ENCODE measurements around the gene RAB26. TPM values are rescaled to one million over a fixed set of nuclear protein-coding genes. Genes with fewer than 3 reads are reported as not detected.
"Not testable (repeated sequence)": the region's sequence is repeated elsewhere in the genome, so short reads cannot be mapped to it uniquely, and the experiment has no call there.

Gene RAB26
- total and polyA plus RNA-seq, 4 donors = 1.9 to 3.9 (median 3.0) TPM

DNA sequence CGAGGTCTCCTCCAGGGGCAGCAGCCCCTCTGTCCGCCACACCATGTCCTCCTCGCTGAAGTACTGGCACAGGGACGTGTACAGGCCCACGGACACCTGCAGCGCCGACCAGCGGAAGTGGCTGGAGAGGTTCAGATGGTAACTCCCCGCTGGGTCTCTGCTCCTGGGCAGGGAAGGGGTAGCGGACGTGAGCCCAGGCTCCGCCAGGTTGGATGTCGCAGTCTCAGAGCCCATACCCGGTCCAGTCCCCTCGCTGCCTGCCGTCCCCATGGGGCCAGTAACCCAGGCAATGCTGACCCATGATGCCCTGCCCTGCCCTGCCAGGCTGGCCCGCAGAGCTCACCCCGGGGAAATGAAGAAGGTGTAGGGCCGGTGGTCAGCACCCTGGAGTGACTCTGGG lies 46.0 kb upstream of the RAB26 start:
- no peak for DNase-seq (ENCODE audit: low spot score)
- no peaks in the 10 kb centered on the region for H3K9me3 ChIP-seq (ENCODE audit: control insufficient read depth in 4 of 4, low read length in 3 of 4)
- no peak overlapping the region for H3K9ac ChIP-seq (ENCODE audit: low read depth in 1 of 2, low read length in 2 of 2)
- no peaks in the 10 kb centered on the region for H3K27me3 ChIP-seq (ENCODE audit: control insufficient read depth in 4 of 4, insufficient read depth in 4 of 4, low read length in 3 of 4)
- peaks cover 0 to 23% (median 11%) of the 10 kb centered on the region in 4 donors for H3K36me3 ChIP-seq (ENCODE audit: control insufficient read depth in 4 of 4, insufficient read depth in 3 of 4, low read depth in 1 of 4, low read length in 3 of 4)
- WGBS = 97% methylated on average over 19 of the region's 19 CpGs
- no peak overlapping the region for H3K27ac ChIP-seq (ENCODE audit: low read depth in 1 of 2, low read length in 2 of 2)
- TF ChIP-seq, protein P1, sequence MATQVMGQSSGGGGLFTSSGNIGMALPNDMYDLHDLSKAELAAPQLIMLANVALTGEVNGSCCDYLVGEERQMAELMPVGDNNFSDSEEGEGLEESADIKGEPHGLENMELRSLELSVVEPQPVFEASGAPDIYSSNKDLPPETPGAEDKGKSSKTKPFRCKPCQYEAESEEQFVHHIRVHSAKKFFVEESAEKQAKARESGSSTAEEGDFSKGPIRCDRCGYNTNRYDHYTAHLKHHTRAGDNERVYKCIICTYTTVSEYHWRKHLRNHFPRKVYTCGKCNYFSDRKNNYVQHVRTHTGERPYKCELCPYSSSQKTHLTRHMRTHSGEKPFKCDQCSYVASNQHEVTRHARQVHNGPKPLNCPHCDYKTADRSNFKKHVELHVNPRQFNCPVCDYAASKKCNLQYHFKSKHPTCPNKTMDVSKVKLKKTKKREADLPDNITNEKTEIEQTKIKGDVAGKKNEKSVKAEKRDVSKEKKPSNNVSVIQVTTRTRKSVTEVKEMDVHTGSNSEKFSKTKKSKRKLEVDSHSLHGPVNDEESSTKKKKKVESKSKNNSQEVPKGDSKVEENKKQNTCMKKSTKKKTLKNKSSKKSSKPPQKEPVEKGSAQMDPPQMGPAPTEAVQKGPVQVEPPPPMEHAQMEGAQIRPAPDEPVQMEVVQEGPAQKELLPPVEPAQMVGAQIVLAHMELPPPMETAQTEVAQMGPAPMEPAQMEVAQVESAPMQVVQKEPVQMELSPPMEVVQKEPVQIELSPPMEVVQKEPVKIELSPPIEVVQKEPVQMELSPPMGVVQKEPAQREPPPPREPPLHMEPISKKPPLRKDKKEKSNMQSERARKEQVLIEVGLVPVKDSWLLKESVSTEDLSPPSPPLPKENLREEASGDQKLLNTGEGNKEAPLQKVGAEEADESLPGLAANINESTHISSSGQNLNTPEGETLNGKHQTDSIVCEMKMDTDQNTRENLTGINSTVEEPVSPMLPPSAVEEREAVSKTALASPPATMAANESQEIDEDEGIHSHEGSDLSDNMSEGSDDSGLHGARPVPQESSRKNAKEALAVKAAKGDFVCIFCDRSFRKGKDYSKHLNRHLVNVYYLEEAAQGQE (IDR thresholded peaks at IDR 0.05) = no peak
- TF ChIP-seq SP1 (IDR thresholded peaks at IDR 0.05) (no peak), FOXA2 (IDR thresholded peaks at IDR 0.05) (no peak), RXRA (IDR thresholded peaks at IDR 0.05) (no peak), RAD21 (IDR thresholded peaks at IDR 0.05) (no peak), FOXA1 (IDR thresholded peaks at IDR 0.05) (no peak), EGR1 (IDR thresholded peaks at IDR 0.05; ENCODE audit: low read depth in 2 of 2) (no peak), TAF1 (conservative IDR thresholded peaks at IDR 0.05) (no peak), YY1 (IDR thresholded peaks at IDR 0.05) (no peak), NR2F2 (IDR thresholded peaks at IDR 0.05) (no peak), GABPA (IDR thresholded peaks at IDR 0.05 in 1 of 2, conservative IDR thresholded peaks at IDR 0.05 in 1 of 2) (no peak), HNF4G (IDR thresholded peaks at IDR 0.05) (no peak), JUND (IDR thresholded peaks at IDR 0.05) (no peak)
- TF ChIP-seq, protein P2, sequence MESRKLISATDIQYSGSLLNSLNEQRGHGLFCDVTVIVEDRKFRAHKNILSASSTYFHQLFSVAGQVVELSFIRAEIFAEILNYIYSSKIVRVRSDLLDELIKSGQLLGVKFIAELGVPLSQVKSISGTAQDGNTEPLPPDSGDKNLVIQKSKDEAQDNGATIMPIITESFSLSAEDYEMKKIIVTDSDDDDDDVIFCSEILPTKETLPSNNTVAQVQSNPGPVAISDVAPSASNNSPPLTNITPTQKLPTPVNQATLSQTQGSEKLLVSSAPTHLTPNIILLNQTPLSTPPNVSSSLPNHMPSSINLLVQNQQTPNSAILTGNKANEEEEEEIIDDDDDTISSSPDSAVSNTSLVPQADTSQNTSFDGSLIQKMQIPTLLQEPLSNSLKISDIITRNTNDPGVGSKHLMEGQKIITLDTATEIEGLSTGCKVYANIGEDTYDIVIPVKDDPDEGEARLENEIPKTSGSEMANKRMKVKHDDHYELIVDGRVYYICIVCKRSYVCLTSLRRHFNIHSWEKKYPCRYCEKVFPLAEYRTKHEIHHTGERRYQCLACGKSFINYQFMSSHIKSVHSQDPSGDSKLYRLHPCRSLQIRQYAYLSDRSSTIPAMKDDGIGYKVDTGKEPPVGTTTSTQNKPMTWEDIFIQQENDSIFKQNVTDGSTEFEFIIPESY (IDR thresholded peaks at IDR 0.05) = no peak
- TF ChIP-seq, protein P3, sequence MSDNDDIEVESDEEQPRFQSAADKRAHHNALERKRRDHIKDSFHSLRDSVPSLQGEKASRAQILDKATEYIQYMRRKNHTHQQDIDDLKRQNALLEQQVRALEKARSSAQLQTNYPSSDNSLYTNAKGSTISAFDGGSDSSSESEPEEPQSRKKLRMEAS (IDR thresholded peaks at IDR 0.05) = no peak
- H3K4me3 ChIP-seq (ENCODE audit: low read depth in 1 of 3, low read length in 3 of 3) = no peak overlapping the region
- H3K4me1 ChIP-seq (ENCODE audit: control insufficient read depth in 4 of 4, insufficient read depth in 4 of 4, low read length in 3 of 4) = no peaks in the 10 kb centered on the region

DNA sequence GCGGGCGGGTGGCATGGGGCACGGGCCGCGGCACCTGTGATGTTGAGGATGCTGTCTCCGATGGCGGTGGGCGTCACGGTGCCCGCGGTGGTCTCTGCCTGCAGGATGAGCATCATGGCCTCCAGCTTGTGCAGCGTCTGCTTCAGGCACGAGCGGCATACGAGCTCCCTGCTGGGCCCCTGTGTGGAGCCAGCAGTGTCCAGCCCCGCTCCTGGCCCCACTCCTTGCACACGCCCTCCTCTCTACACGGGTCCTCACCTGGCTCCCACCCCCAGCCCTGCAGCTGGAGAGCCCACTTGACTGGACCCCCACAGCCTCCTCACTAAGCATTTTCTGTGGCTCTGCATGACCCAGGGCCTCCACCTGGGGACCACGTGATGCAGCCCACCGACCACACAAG lies 44.0 kb upstream of the RAB26 start:
- H3K4me3 ChIP-seq (ENCODE audit: low read depth in 1 of 3, low read length in 3 of 3); H3K9me3 ChIP-seq (ENCODE audit: control insufficient read depth in 4 of 4, low read length in 3 of 4); H3K9ac ChIP-seq (ENCODE audit: low read depth in 1 of 2, low read length in 2 of 2); DNase-seq (ENCODE audit: low spot score); H3K27ac ChIP-seq (ENCODE audit: low read depth in 1 of 2, low read length in 2 of 2); H3K27me3 ChIP-seq (ENCODE audit: control insufficient read depth in 4 of 4, insufficient read depth in 4 of 4, low read length in 3 of 4); H3K4me1 ChIP-seq (ENCODE audit: control insufficient read depth in 4 of 4, insufficient read depth in 4 of 4, low read length in 3 of 4): not testable (repeated sequence)
- H3K36me3 ChIP-seq (ENCODE audit: control insufficient read depth in 4 of 4, insufficient read depth in 3 of 4, low read depth in 1 of 4, low read length in 3 of 4) = peaks cover 0 to 29% (median 14%) of the 10 kb centered on the region in 4 donors
- whole genome bisulfite sequencing = over 99% methylated on average over 17 of the region's 20 CpGs

DNA sequence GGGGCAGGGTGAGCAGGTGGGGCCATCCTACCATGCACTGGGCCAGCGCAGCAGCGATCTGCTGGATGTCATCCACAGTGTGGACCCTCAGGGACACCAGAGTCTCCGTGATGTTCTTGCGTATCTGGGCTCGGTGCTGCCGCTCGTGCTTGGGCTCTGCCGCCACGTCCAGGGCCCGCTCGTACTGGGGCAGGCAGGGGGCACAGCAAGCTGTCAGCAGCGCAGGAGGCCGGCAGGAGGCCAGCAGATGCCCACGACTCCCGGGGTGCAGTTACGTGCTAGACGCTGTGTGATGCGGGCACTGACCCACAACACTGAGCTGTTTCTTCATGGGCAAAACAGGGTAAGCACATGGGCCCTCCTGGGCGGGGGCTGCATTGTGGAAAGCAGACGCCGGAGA lies 43.1 kb upstream of the RAB26 start:
- DNase-seq (ENCODE audit: low spot score); H3K9me3 ChIP-seq (ENCODE audit: control insufficient read depth in 4 of 4, low read length in 3 of 4); H3K4me3 ChIP-seq (ENCODE audit: low read depth in 1 of 3, low read length in 3 of 3); H3K4me1 ChIP-seq (ENCODE audit: control insufficient read depth in 4 of 4, insufficient read depth in 4 of 4, low read length in 3 of 4); H3K27ac ChIP-seq (ENCODE audit: low read depth in 1 of 2, low read length in 2 of 2); H3K27me3 ChIP-seq (ENCODE audit: control insufficient read depth in 4 of 4, insufficient read depth in 4 of 4, low read length in 3 of 4); H3K9ac ChIP-seq (ENCODE audit: low read depth in 1 of 2, low read length in 2 of 2): not testable (repeated sequence)
- 97% methylated on average over 21 of the region's 21 CpGs for WGBS
- H3K36me3 ChIP-seq (ENCODE audit: control insufficient read depth in 4 of 4, insufficient read depth in 3 of 4, low read depth in 1 of 4, low read length in 3 of 4) = peaks cover 0 to 27% (median 12%) of the 10 kb centered on the region in 4 donors

DNA sequence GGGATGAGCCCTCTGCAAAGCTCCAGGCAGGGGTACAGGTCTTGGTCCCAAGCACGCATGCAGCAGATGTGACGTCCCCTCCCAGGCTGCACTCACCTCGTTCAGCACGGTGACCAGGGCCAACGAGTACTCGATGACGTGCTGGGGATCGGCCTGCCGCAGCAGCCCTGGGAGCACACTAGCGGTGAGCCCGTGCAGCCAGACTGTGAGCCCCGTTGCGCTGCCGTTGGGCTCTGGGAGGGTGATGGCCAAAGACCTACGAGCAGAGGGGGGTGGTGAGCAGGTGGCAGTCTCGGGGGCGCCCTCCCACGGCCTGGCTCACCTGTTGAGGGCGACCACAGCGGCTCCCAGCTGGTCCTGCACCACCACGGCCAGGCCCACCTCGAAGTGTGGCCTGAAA lies 42.7 kb upstream of the RAB26 start:
- H3K9ac ChIP-seq (ENCODE audit: low read depth in 1 of 2, low read length in 2 of 2); DNase-seq (ENCODE audit: low spot score); H3K9me3 ChIP-seq (ENCODE audit: control insufficient read depth in 4 of 4, low read length in 3 of 4); H3K27ac ChIP-seq (ENCODE audit: low read depth in 1 of 2, low read length in 2 of 2); H3K4me3 ChIP-seq (ENCODE audit: low read depth in 1 of 3, low read length in 3 of 3); H3K4me1 ChIP-seq (ENCODE audit: control insufficient read depth in 4 of 4, insufficient read depth in 4 of 4, low read length in 3 of 4); H3K27me3 ChIP-seq (ENCODE audit: control insufficient read depth in 4 of 4, insufficient read depth in 4 of 4, low read length in 3 of 4): not testable (repeated sequence)
- 87% methylated on average over 19 of the region's 22 CpGs for WGBS
- H3K36me3 ChIP-seq (ENCODE audit: control insufficient read depth in 4 of 4, insufficient read depth in 3 of 4, low read depth in 1 of 4, low read length in 3 of 4) = peaks cover 0 to 29% (median 13%) of the 10 kb centered on the region in 4 donors

DNA sequence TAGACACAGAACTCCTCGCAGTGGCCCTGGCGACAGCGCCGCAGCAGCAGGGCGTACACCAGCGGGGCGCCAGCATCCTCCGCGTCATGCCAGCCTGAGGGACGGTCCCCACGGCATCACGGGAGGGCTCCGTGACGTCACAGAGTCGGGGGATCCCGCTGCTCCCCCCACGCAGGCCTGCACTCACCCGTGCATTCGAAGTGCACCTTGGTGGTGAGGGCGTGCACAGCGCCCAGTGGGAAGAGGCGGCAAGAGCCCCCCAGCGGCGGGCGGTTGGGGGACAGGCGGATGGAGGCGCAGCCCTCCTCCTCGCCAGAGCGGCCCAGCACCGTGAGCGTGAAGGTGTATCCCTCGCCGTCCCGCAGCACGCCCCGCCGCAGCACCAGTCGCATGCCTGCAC lies 42.2 kb upstream of the RAB26 start:
- not testable (repeated sequence) for H3K4me3 ChIP-seq (ENCODE audit: low read depth in 1 of 3, low read length in 3 of 3); H3K9ac ChIP-seq (ENCODE audit: low read depth in 1 of 2, low read length in 2 of 2); DNase-seq (ENCODE audit: low spot score); H3K27ac ChIP-seq (ENCODE audit: low read depth in 1 of 2, low read length in 2 of 2); H3K9me3 ChIP-seq (ENCODE audit: control insufficient read depth in 4 of 4, low read length in 3 of 4); H3K4me1 ChIP-seq (ENCODE audit: control insufficient read depth in 4 of 4, insufficient read depth in 4 of 4, low read length in 3 of 4); H3K27me3 ChIP-seq (ENCODE audit: control insufficient read depth in 4 of 4, insufficient read depth in 4 of 4, low read length in 3 of 4)
- 95% methylated on average over 38 of the region's 38 CpGs for WGBS
- peaks cover 0 to 33% (median 13%) of the 10 kb centered on the region in 4 donors for H3K36me3 ChIP-seq (ENCODE audit: control insufficient read depth in 4 of 4, insufficient read depth in 3 of 4, low read depth in 1 of 4, low read length in 3 of 4)

Measured in liver (tissue), 9 donors.